SK-N-SH (cell line): ENCODE data around the gene RITA1. TPM values are rescaled to one million over a fixed set of nuclear protein-coding genes. Genes with fewer than 3 reads are reported as not detected.

Experiments used
- CTCF ChIA-PET: fragments of 300-600, 350-600 bp; formaldehyde crosslinking; extraction: SDS; loops from one replicate; lab custom pipeline; 2021; lab: Yijun Ruan, JAX
- POLR2A ChIA-PET: fragments of 350-600 bp; sonication (Branson Sonifier 250); formaldehyde crosslinking; extraction: SDS; loops from one replicate; lab custom pipeline; 2020; ENCODE audit warnings: antibody characterized with exemption, inconsistent platforms; lab: Yijun Ruan, JAX
- DNase-seq: peaks from one replicate; pipeline ENCODE4 v3.0.0; 2012
- H2AFZ ChIP-seq: fragments of 200-600 bp; sonication (generic); 2 replicates; pipeline ENCODE4 v1.8.1; 2016; ENCODE audit warnings: antibody characterized with exemption, mild to moderate bottlenecking, low read depth
- H3F3A ChIP-seq: fragments of 200-600 bp; sonication (generic); replicated peaks from 2 replicates; pipeline ENCODE3; 2016; ENCODE audit warnings: antibody characterized with exemption, mild to moderate bottlenecking; ENCODE audit not compliant: insufficient read depth
- H3K27ac ChIP-seq, 2 experiments: fragments of 200-500 bp in 1 of 2; fragments of 200-600 bp in 1 of 2; sonication (Bioruptor generic) in 1 of 2; sonication (generic), shearing (Covaris generic) in 1 of 2; 2 replicates each; pipeline versions ENCODE4 v1.5.1 to v1.6.1; 2014 to 2016; ENCODE audit warnings: low read depth in 2 of 2, inconsistent platforms in 1 of 2, low read length in 1 of 2, mild to moderate bottlenecking in 1 of 2, mixed read lengths in 1 of 2
- H3K27me3 ChIP-seq: fragments of 200-600 bp; sonication (generic), shearing (Covaris generic); 2 replicates; pipeline ENCODE4 v1.6.1; 2016; ENCODE audit warnings: mixed run types; ENCODE audit not compliant: insufficient read depth
- H3K36me3 ChIP-seq, 2 experiments: fragments of 200-500 bp in 1 of 2; fragments of 200-600 bp in 1 of 2; sonication (Bioruptor generic) in 1 of 2; sonication (generic) in 1 of 2; replicated peaks in 1 of 2; 2 replicates each; pipeline versions ENCODE3 to v1.5.1; 2014 to 2016; ENCODE audit warnings: low read length in 1 of 2, mild to moderate bottlenecking in 1 of 2; ENCODE audit not compliant: insufficient read depth in 2 of 2, control insufficient read depth in 1 of 2
- H3K4me1 ChIP-seq, 2 experiments: fragments of 200-500 bp in 1 of 2; fragments of 200-600 bp in 1 of 2; sonication (Bioruptor generic) in 1 of 2; sonication (generic), shearing (Covaris generic) in 1 of 2; 2 replicates each; pipeline versions ENCODE4 v1.5.1 to v1.6.1; 2014 to 2016; ENCODE audit warnings: low read depth in 1 of 2, low read length in 1 of 2, mixed run types in 1 of 2; ENCODE audit not compliant: insufficient read depth in 2 of 2, control insufficient read depth in 1 of 2
- H3K4me2 ChIP-seq: fragments of 200-600 bp; sonication (generic), shearing (Covaris generic); 2 replicates; pipeline ENCODE4 v1.6.1; 2017; ENCODE audit warnings: mixed run types
- H3K4me3 ChIP-seq, 2 experiments: fragments of 200-500 bp in 1 of 2; fragments of 200-600 bp in 1 of 2; sonication (Bioruptor generic) in 1 of 2; sonication (generic), shearing (Covaris generic) in 1 of 2; 2 replicates each; pipeline versions ENCODE4 v1.5.1 to v1.8.1; 2014 to 2016; ENCODE audit warnings: low read depth in 2 of 2, inconsistent platforms in 1 of 2, low read length in 1 of 2, mild to moderate bottlenecking in 1 of 2, mixed read lengths in 1 of 2, moderate library complexity in 1 of 2
- H3K79me2 ChIP-seq: fragments of 200-600 bp; sonication (generic); 2 replicates; pipeline ENCODE4 v1.8.1; 2017; ENCODE audit warnings: mild to moderate bottlenecking; ENCODE audit not compliant: insufficient read depth
- H3K9ac ChIP-seq: fragments of 200-600 bp; sonication (generic); 2 replicates; pipeline ENCODE4 v1.6.1; 2017; ENCODE audit warnings: mixed run types
- H3K9me2 ChIP-seq: fragments of 200-600 bp; sonication (generic); 2 replicates; pipeline ENCODE4 v1.6.1; 2017; ENCODE audit warnings: mixed run types
- H3K9me3 ChIP-seq: fragments of 200-600 bp; sonication (generic); 2 replicates; pipeline ENCODE4 v1.6.1; 2017; ENCODE audit warnings: mixed run types, mild to moderate bottlenecking, moderate library complexity
- H4K20me1 ChIP-seq: fragments of 200-600 bp; sonication (generic); 2 replicates; pipeline ENCODE4 v1.6.1; 2017; ENCODE audit warnings: mild to moderate bottlenecking, mixed run types; ENCODE audit not compliant: insufficient read depth
- CHD2 ChIP-seq: fragments of 150-350 bp; IDR thresholded peaks from 2 replicates; pipeline ENCODE4 v1.6.1; 2018; ENCODE audit warnings: low read length; ENCODE audit not compliant: partially characterized antibody
- ELF1 ChIP-seq: IDR thresholded peaks from 2 replicates; pipeline ENCODE4 v1.4.0; 2012
- EZH2phosphoT487 ChIP-seq: fragments of 200-600 bp; sonication (generic); IDR thresholded peaks from 2 replicates; pipeline ENCODE4 v1.6.1; 2017; ENCODE audit warnings: low read depth, mixed run types, mild to moderate bottlenecking, antibody characterized with exemption, moderate library complexity, borderline replicate concordance
- FOSL2 ChIP-seq: IDR thresholded peaks from 2 replicates; pipeline ENCODE4 v1.4.0; 2012; ENCODE audit warnings: low read depth, mild to moderate bottlenecking, moderate library complexity, borderline replicate concordance
- FOXM1 ChIP-seq: IDR thresholded peaks from 2 replicates; pipeline ENCODE4 v1.4.0; 2012; ENCODE audit warnings: low read depth, mild to moderate bottlenecking
- GABPA ChIP-seq: IDR thresholded peaks from 2 replicates; pipeline ENCODE4 v1.4.0; 2012; ENCODE audit warnings: low read depth, mild to moderate bottlenecking
- JUND ChIP-seq: IDR thresholded peaks from 2 replicates; pipeline ENCODE4 v1.4.0; 2012
- MXI1 ChIP-seq: IDR thresholded peaks from 2 replicates; pipeline ENCODE4 v1.6.1; 2012; ENCODE audit warnings: mild to moderate bottlenecking, low read depth, low read length, improper control_type of control experiment
- NFIC ChIP-seq: IDR thresholded peaks from 2 replicates; pipeline ENCODE4 v1.4.0; 2012; ENCODE audit warnings: borderline replicate concordance
- POLR2AphosphoS5 ChIP-seq: IDR thresholded peaks from 2 replicates; pipeline ENCODE4 v1.6.1; 2012; ENCODE audit warnings: low read depth, low read length
- WGBS: methylation state at CpG from one replicate; pipeline ENCODE4 v1.1.6; 2017; ENCODE audit warnings: low lambda C conversion rate; 5-methylcytosine and 5-hydroxymethylcytosine counted together
- polyA plus RNA-seq, 3 experiments: library from polyadenylated mRNA; depleted of rRNA; stranded (reverse); fragments of >200 nt; gene quantifications; 2 replicates each; pipeline ENCODE4 v1.2.3, GENCODE V29; 2012
- TF ChIP-seq, protein P1 (sequence below): fragments of 150-350 bp; IDR thresholded peaks from 2 replicates; pipeline ENCODE4 v1.6.1; 2017; ENCODE audit warnings: antibody characterized with exemption, low read length, low read depth, borderline replicate concordance
- TF ChIP-seq, protein P2 (sequence below): IDR thresholded peaks from 2 replicates; pipeline ENCODE4 v1.4.0; 2012; ENCODE audit warnings: low read depth, borderline replicate concordance
- TF ChIP-seq, protein P3 (sequence below): fragments of 150-350 bp; IDR thresholded peaks from 2 replicates; pipeline ENCODE4 v1.6.1; 2016; ENCODE audit warnings: mild to moderate bottlenecking, low read depth, low read length
- TF ChIP-seq, protein P4 (sequence below): IDR thresholded peaks from 2 replicates; pipeline ENCODE4 v1.4.0; 2012; ENCODE audit warnings: low read depth

The RITA1 gene
- polyA plus RNA-seq, 1 of the 3 experiments (the other 2 are of a cell fraction) = 21.1 TPM

DNA sequence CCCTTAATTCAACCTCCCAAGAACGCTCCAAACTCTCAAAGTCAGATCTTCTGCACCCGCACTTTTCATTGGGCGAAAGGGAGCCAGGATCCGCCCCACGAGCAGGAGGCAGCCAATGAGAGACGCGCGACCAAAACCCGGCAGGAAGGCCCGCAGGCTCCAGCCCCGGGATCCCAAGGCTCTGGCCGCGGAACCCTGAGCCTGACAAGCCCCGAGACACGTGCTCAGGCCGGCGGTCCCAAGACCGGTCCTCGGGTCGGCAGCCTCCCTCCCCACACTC lies 681 bp upstream of the RITA1 start:
- Histone ChIP-seq H3K4me3 (peak overlapping the region; percentile 76 to 92), H4K20me1 (peaks cover 6% of the 10 kb centered on the region)
- TF ChIP-seq, protein P1, sequence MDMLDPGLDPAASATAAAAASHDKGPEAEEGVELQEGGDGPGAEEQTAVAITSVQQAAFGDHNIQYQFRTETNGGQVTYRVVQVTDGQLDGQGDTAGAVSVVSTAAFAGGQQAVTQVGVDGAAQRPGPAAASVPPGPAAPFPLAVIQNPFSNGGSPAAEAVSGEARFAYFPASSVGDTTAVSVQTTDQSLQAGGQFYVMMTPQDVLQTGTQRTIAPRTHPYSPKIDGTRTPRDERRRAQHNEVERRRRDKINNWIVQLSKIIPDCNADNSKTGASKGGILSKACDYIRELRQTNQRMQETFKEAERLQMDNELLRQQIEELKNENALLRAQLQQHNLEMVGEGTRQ = peak; percentile 54; the same call in 1 of the 2 replicates
- TF ChIP-seq GABPA = peak; percentile 48; the same call in 1 of the 2 replicates
- peak; percentile 68 for TF ChIP-seq MXI1
- TF ChIP-seq, protein P2, sequence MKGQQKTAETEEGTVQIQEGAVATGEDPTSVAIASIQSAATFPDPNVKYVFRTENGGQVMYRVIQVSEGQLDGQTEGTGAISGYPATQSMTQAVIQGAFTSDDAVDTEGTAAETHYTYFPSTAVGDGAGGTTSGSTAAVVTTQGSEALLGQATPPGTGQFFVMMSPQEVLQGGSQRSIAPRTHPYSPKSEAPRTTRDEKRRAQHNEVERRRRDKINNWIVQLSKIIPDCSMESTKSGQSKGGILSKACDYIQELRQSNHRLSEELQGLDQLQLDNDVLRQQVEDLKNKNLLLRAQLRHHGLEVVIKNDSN = no peak
- TF ChIP-seq EZH2phosphoT487 = no peak
- TF ChIP-seq, protein P3, sequence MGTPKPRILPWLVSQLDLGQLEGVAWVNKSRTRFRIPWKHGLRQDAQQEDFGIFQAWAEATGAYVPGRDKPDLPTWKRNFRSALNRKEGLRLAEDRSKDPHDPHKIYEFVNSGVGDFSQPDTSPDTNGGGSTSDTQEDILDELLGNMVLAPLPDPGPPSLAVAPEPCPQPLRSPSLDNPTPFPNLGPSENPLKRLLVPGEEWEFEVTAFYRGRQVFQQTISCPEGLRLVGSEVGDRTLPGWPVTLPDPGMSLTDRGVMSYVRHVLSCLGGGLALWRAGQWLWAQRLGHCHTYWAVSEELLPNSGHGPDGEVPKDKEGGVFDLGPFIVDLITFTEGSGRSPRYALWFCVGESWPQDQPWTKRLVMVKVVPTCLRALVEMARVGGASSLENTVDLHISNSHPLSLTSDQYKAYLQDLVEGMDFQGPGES = 0 out of 2 replicates have a peak, but pooled peaks have one; percentile 40
- TF ChIP-seq, protein P4, sequence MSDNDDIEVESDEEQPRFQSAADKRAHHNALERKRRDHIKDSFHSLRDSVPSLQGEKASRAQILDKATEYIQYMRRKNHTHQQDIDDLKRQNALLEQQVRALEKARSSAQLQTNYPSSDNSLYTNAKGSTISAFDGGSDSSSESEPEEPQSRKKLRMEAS = peak; percentile 87
- TF ChIP-seq FOSL2 = no peak
- TF ChIP-seq POLR2AphosphoS5 = peak; percentile 57
- no peak for TF ChIP-seq NFIC
- no peak for TF ChIP-seq FOXM1
- TF ChIP-seq, all 33 proteins: peak for 6
- Histone ChIP-seq H3K27me3 (no peaks in the 10 kb centered on the region), H3K27ac (peak overlapping the region; percentile 81 to 93), H3F3A (peaks cover 9% of the 10 kb centered on the region), H3K4me2 (peak overlapping the region; percentile 95), H3K36me3 (peaks cover 12 to 13% of the 10 kb centered on the region in 2 experiments), H3K9me3 (no peaks in the 10 kb centered on the region), H2AFZ (peak overlapping the region; percentile 90), H3K4me1 (peaks cover 5 to 10% of the 10 kb centered on the region in 2 experiments; a peak in 2 of 4 replicates), H3K79me2 (peaks cover 81% of the 10 kb centered on the region), H3K9me2 (no peaks in the 10 kb centered on the region), H3K9ac (peak overlapping the region; percentile 99)
- ChIA-PET POLR2A (interaction anchor here (0.6 to 1.4 kb wide), 3 partner anchors 23 to 141 kb away, joined by 3 to 4 read pairs (median 3); partner anchors contain the start of gene TPCN1), CTCF (interaction anchor here (0.8 to 3.5 kb wide), 3 partner anchors 11 to 343 kb away, joined by 3 to 12 read pairs (median 4); no protein-coding TSS in a partner anchor)
- WGBS = 5% methylated on average over 7 of the region's 20 CpGs
- peak; percentile 93 for DNase-seq

DNA sequence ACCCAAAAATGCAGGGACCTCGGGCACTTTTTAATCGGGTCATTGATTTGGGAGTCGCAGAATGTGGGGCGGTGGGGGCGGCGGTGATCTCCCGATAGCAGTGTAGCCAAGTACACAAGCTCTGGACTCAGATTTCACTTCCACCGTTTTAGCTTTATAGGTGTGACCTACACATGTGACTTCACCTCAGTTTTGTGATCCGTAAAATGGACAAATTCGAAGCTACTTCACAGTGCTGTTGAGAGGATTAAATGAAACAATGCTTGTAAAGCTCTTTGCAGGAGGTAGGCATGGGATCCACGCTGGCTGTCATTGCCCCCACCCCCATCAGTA lies 478 bp downstream of the RITA1 start:
- Histone ChIP-seq H3K79me2 (peaks cover 70% of the 10 kb centered on the region), H3K36me3 (peaks cover 6 to 9% of the 10 kb centered on the region in 2 experiments), H3K9me3 (no peaks in the 10 kb centered on the region), H3K4me3 (peak overlapping the region; percentile 76 to 92), H3K9ac (peak overlapping the region; percentile 99), H3K27ac (peak overlapping the region; percentile 81 to 93; a peak in 3 of 4 replicates), H3K4me1 (peaks cover 5 to 11% of the 10 kb centered on the region in 2 experiments; a peak in 2 of 4 replicates), H3K4me2 (peak overlapping the region; percentile 95), H3K27me3 (no peaks in the 10 kb centered on the region), H3F3A (peaks cover 9% of the 10 kb centered on the region), H2AFZ (peak overlapping the region; percentile 90), H4K20me1 (peaks cover 2% of the 10 kb centered on the region), H3K9me2 (no peaks in the 10 kb centered on the region)
- CTCF ChIA-PET = interaction anchor here (1.1 to 2.2 kb wide), 3 partner anchors 10 to 239 kb away, joined by 5 to 9 read pairs (median 6); no protein-coding TSS in a partner anchor
- TF ChIP-seq ELF1 (no peak), JUND (no peak), FOXM1 (no peak), CHD2 (no peak)
- WGBS = 9% methylated on average over 10 of the region's 11 CpGs
- no peak for DNase-seq
- POLR2A ChIA-PET = interaction anchor here (1.4 kb wide), 1 partner anchor 24 kb away, joined by 4 read pairs; no protein-coding TSS in a partner anchor
